ENCODE measurements around the gene KNOP1.

Gene KNOP1

DNA sequence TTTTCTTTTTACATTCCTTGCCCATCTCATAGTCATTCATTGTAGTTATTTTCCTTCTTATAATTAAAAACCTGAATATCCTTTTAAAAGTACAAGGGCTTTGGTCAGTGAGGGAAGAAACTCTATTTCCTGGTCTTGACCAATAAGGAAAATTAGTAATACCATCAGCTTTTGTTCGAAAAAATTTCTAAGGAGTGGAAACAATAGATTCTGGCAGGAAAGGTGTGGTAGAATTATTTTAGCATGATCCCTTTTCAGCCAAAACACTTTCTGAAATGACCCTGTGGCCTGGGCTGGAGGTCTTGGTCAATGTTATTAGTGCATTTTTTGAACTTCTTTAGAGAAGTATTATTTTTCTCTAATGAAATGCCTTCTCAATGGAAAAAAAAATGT, 36.6 kb upstream of the KNOP1 start:
- Histone ChIP-seq H3K9ac (ENCODE audit: low read depth, low read length) (no peak overlapping the region), H3K27ac (ENCODE audit: low read depth, low read length) (no peak overlapping the region), H3K4me1 (ENCODE audit: control insufficient read depth, insufficient read depth, low read length) (no peaks in the 10 kb centered on the region), H3K9me3 (ENCODE audit: control insufficient read depth, insufficient read depth, low read length) (no peaks in the 10 kb centered on the region), H3K27me3 (ENCODE audit: control insufficient read depth, insufficient read depth, low read length) (no peaks in the 10 kb centered on the region), H3K36me3 (ENCODE audit: control insufficient read depth, insufficient read depth, low read length) (no peaks in the 10 kb centered on the region), H3K4me3 (ENCODE audit: low read depth, low read length) (no peak overlapping the region)

DNA sequence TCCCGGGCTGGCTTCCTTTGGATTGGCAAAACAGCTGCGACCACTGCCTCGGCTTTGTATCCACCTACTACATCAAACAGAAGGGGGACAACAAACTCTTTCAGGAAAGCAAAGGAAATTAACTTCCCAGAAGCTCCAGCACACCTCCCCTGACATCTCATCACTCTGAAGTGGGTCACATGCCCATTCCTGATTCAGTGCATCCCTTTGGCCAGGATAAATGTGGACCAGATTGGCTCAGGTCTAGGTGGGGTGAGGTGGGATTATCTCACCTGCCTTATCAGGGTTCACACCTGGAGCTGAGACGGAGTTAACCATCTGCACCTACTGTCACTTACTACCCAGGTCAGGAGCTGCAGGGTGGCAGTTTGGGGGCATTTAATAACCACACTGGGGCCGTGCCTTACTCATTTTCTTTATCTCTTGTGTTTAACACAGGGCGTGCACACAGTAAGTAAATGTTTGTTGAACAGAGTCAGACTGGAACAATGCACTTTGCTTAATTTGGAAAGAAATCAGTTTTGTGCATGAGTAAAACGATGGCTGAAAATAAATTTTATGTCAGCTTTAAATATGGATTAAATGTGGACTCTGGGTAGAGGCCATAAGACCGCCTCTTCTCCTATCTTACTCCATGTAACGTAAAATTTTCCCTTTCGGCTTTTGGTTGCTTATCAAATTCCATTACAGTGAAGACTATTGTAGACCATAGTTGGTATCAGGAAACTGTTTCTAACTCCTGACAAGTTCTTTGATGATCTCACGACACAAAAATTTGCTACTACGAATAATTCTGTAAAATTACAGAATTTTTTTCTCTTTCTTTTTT, 36.0 kb upstream of the KNOP1 start:
- no peaks in the 10 kb centered on the region for H3K4me1 ChIP-seq (ENCODE audit: control insufficient read depth, insufficient read depth, low read length)
- no peaks in the 10 kb centered on the region for H3K9me3 ChIP-seq (ENCODE audit: control insufficient read depth, insufficient read depth, low read length)
- no peak overlapping the region for H3K27ac ChIP-seq (ENCODE audit: low read depth, low read length)
- H3K27me3 ChIP-seq (ENCODE audit: control insufficient read depth, insufficient read depth, low read length): no peaks in the 10 kb centered on the region
- no peaks in the 10 kb centered on the region for H3K36me3 ChIP-seq (ENCODE audit: control insufficient read depth, insufficient read depth, low read length)
- no peak overlapping the region for H3K4me3 ChIP-seq (ENCODE audit: low read depth, low read length)
- no peak overlapping the region for H3K9ac ChIP-seq (ENCODE audit: low read depth, low read length)

DNA sequence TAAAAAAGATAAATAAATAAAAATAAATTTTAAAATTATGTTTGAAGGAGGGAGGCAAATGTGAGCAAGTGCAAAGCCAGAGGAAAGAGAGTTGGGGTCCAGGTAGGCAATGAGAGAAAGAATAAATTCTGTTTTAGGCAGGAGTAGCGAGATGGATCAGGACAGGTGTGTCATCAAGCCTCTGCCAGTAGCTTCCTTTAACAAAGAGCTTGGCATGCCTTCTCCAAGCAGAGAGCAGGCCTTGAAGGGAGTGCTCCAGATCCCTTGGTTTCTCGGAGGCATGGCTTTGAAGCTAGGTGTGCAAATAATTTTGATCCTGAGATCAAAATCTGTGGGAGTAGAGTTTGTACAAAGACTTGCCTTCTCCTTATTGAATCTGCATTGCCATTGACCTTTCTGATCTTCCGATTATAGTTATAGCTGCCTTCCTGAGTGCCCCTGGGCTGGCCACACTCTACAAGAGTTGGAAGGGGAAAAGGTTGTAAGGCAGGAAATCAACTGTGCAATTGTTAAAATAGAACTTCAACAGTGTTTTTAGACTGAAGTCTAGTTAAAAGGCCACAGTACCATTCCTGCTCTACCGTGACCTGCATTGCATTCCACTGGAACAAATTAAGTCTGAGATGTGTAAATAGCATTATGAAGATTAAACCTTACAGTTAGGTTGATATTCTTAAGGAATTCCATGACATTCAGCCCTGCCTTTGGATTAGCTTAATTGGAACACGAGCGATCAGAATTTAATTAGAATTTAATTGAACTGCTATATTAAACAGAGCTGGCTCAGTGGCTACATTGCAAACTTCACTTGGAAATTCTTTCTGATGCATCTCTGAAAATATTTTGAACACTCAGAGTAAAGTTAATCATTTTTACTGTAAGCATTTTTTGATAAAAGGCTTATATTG, 33.7 kb upstream of the KNOP1 start:
- H3K4me1 ChIP-seq (ENCODE audit: control insufficient read depth, insufficient read depth, low read length): no peaks in the 10 kb centered on the region
- no peaks in the 10 kb centered on the region for H3K36me3 ChIP-seq (ENCODE audit: control insufficient read depth, insufficient read depth, low read length)
- H3K27ac ChIP-seq (ENCODE audit: low read depth, low read length): no peak overlapping the region
- H3K4me3 ChIP-seq (ENCODE audit: low read depth, low read length): no peak overlapping the region
- no peaks in the 10 kb centered on the region for H3K27me3 ChIP-seq (ENCODE audit: control insufficient read depth, insufficient read depth, low read length)
- H3K9ac ChIP-seq (ENCODE audit: low read depth, low read length): no peak overlapping the region
- no peaks in the 10 kb centered on the region for H3K9me3 ChIP-seq (ENCODE audit: control insufficient read depth, insufficient read depth, low read length)

DNA sequence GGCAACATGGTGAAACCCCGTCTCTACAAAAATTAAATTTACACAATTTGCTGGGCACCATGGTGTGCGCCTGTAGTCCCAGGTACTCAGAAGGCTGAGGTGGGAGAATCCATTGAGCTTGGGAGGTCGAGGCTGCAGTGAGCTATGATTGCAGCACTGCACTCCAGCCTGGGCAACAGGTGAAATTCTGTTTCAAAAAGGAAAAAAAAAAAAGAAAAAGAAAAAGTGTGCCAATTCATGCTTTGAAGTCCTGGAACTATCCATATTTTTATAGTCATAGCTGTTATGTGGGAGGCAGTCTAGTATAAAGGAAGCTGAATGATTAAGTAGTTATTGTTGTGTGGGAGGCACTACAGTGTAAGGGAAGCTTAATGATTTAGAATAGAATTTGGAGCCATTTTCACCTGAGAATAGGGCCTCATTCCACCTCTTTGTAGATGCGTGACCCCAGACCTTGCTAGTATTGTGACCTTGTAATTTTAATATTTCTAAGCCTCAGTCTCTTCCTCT, 31.6 kb upstream of the KNOP1 start:
- Histone ChIP-seq H3K9ac (ENCODE audit: low read depth, low read length) (no peak overlapping the region), H3K4me1 (ENCODE audit: control insufficient read depth, insufficient read depth, low read length) (no peaks in the 10 kb centered on the region), H3K9me3 (ENCODE audit: control insufficient read depth, insufficient read depth, low read length) (no peaks in the 10 kb centered on the region), H3K4me3 (ENCODE audit: low read depth, low read length) (no peak overlapping the region), H3K27me3 (ENCODE audit: control insufficient read depth, insufficient read depth, low read length) (no peaks in the 10 kb centered on the region), H3K36me3 (ENCODE audit: control insufficient read depth, insufficient read depth, low read length) (no peaks in the 10 kb centered on the region), H3K27ac (ENCODE audit: low read depth, low read length) (no peak overlapping the region)

DNA sequence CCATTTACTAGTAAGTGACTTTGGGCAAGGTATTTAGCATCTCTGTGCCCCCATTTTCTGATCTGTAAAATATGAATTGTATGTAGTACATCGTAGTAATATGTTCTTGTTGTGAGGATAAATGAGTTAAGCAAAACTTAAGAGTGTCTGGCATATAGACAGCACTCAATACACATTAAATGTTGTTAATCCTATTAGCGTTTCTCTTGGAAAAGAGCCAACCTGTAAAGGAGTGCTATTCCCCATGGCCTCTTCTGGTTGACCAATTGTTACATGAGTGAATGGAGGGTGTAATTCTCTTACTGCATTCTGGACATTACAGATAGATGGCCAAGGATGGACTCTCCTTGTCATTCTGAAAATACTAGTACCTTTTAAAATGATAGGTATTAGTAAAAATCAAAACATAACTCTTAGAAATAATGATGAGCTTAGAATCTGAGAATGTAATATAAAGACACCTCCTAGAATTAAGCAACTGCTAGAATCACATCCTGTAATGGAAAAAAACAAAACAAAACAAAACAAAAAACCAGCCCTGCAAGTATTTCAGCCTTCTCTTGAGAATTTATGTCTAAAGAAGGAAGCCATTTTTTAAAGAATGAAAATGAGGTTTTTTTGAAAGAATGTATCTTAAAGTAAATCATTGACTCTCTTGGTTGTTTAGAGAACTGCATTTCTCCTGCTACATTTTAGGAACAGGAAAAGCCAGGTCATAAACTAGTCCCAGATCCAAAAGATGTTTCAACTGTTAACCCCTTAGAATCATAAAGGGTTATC, 30.6 kb upstream of the KNOP1 start:
- Histone ChIP-seq H3K4me1 (ENCODE audit: control insufficient read depth, insufficient read depth, low read length) (no peaks in the 10 kb centered on the region), H3K4me3 (ENCODE audit: low read depth, low read length) (no peak overlapping the region), H3K27ac (ENCODE audit: low read depth, low read length) (no peak overlapping the region), H3K36me3 (ENCODE audit: control insufficient read depth, insufficient read depth, low read length) (no peaks in the 10 kb centered on the region), H3K9ac (ENCODE audit: low read depth, low read length) (no peak overlapping the region), H3K9me3 (ENCODE audit: control insufficient read depth, insufficient read depth, low read length) (no peaks in the 10 kb centered on the region), H3K27me3 (ENCODE audit: control insufficient read depth, insufficient read depth, low read length) (no peaks in the 10 kb centered on the region)

DNA sequence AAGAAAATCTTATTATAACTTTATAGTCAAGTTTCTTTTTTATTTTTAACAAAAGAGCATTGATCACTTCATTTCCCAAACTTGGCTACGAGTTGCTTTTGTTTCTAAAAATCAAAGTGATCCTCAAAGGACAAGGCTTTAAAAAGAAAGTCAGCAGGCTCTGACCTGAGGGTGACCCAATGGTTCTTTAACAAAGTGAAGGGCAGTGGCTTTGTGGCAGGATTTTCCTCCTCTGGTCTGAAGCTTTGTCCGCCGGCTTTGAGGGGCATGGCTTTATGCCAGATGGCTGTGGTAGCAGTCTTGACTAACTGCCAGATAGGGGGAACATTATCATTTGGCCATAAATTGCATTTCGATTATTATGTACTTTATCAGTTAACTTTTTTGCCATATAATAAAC, 28.5 kb upstream of the KNOP1 start:
- Histone ChIP-seq H3K4me1 (ENCODE audit: control insufficient read depth, insufficient read depth, low read length) (no peaks in the 10 kb centered on the region), H3K9me3 (ENCODE audit: control insufficient read depth, insufficient read depth, low read length) (no peaks in the 10 kb centered on the region), H3K36me3 (ENCODE audit: control insufficient read depth, insufficient read depth, low read length) (no peaks in the 10 kb centered on the region), H3K9ac (ENCODE audit: low read depth, low read length) (no peak overlapping the region), H3K27ac (ENCODE audit: low read depth, low read length) (peak overlapping the region; percentile 25), H3K4me3 (ENCODE audit: low read depth, low read length) (no peak overlapping the region), H3K27me3 (ENCODE audit: control insufficient read depth, insufficient read depth, low read length) (no peaks in the 10 kb centered on the region)

DNA sequence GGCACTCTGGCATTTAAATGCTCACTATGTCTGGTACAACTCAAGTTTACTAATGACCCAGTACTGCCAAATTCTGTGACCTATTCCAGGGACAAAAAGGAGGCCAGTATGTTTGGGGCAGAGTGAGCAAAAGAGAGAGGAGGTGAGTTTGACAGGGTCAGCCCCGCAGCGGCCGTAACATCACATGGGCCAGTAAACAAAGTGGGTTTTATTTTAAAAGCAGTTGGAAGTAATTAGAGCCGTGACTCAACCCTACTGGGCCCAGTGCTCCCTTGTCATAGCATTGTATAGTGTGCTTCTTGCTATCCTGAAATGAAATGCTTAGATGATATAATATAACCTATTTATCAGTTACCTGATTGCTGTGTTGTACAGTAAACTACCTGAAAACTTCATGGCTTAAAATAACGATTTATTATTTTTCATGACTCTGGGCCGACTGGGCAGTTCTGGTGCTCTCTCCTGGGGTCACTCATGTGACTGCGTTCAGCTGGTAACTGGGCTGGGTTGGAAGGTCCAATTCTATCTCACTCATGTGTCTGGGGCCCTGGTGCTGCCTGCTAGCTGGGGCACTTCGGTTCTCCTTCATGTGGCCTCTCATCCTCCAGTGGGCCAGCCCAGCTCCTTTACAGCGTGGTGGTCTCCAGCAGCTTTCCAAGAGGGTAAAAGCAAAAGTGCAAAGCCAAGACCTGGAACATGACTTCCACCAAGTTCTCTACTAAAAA, 27.4 kb upstream of the KNOP1 start:
- Histone ChIP-seq H3K9ac (ENCODE audit: low read depth, low read length) (no peak overlapping the region), H3K36me3 (ENCODE audit: control insufficient read depth, insufficient read depth, low read length) (no peaks in the 10 kb centered on the region), H3K9me3 (ENCODE audit: control insufficient read depth, insufficient read depth, low read length) (no peaks in the 10 kb centered on the region), H3K27ac (ENCODE audit: low read depth, low read length) (no peak overlapping the region), H3K27me3 (ENCODE audit: control insufficient read depth, insufficient read depth, low read length) (no peaks in the 10 kb centered on the region), H3K4me1 (ENCODE audit: control insufficient read depth, insufficient read depth, low read length) (no peaks in the 10 kb centered on the region), H3K4me3 (ENCODE audit: low read depth, low read length) (no peak overlapping the region)

DNA sequence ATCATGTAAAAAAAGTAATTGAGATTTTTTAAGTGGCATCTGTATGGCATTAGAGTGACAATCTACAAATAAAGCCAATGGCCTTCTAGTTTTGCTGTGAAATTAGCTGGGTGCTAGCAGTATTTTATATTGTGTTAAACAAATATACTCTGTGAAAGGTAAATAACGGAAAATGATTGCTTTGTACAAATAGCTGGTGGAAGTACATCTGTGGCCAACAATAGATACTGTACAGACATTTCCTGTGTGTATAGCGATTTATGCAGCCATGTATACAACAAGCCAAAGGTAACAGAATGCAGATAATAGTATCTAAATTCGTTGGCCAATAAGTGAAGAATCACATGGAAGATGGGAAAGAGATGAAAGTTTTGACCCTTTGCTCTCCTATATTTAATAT, 26.6 kb upstream of the KNOP1 start:
- no peaks in the 10 kb centered on the region for H3K9me3 ChIP-seq (ENCODE audit: control insufficient read depth, insufficient read depth, low read length)
- H3K9ac ChIP-seq (ENCODE audit: low read depth, low read length): no peak overlapping the region
- H3K27ac ChIP-seq (ENCODE audit: low read depth, low read length): no peak overlapping the region
- no peak overlapping the region for H3K4me3 ChIP-seq (ENCODE audit: low read depth, low read length)
- no peaks in the 10 kb centered on the region for H3K4me1 ChIP-seq (ENCODE audit: control insufficient read depth, insufficient read depth, low read length)
- H3K36me3 ChIP-seq (ENCODE audit: control insufficient read depth, insufficient read depth, low read length): no peaks in the 10 kb centered on the region
- no peaks in the 10 kb centered on the region for H3K27me3 ChIP-seq (ENCODE audit: control insufficient read depth, insufficient read depth, low read length)

DNA sequence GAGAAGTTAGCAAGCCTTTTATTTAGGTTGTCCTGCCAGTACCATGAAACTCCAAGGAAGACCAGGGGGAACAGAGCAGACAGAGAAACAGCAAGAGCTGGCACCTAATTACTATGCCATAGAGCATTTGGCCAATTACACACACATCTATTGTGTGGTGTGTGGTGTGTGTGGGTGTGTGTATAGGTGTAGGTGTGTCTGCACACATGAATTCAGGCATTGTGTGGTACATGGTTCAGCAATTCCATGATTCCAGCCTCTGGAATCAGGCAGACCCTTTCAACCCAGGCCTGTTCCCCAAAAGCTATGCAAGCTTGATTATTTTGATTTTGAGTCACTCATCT, 25.8 kb upstream of the KNOP1 start:
- H3K36me3 ChIP-seq (ENCODE audit: control insufficient read depth, insufficient read depth, low read length): no peaks in the 10 kb centered on the region
- H3K27me3 ChIP-seq (ENCODE audit: control insufficient read depth, insufficient read depth, low read length): no peaks in the 10 kb centered on the region
- no peak overlapping the region for H3K27ac ChIP-seq (ENCODE audit: low read depth, low read length)
- H3K9me3 ChIP-seq (ENCODE audit: control insufficient read depth, insufficient read depth, low read length): no peaks in the 10 kb centered on the region
- H3K4me3 ChIP-seq (ENCODE audit: low read depth, low read length): no peak overlapping the region
- H3K9ac ChIP-seq (ENCODE audit: low read depth, low read length): no peak overlapping the region
- no peaks in the 10 kb centered on the region for H3K4me1 ChIP-seq (ENCODE audit: control insufficient read depth, insufficient read depth, low read length)

DNA sequence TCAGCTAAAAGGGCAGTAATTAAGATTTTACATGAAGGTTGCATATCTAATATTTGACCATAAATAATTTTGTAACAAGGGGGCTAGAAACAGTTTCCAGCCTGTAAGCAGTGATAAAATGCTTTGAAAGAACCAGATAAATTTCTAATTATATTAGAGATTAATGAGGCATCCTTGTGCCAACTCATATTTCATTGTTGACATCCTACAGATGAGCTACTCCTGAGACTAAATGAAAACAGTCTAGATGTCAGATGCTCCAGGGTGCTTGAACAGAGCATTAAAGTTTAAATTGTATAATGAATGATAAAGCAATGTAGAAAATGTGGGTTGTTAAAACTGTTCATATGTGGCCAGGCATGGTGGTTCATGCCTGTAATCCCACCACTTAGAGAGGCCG, 23.3 kb upstream of the KNOP1 start:
- H3K9me3 ChIP-seq (ENCODE audit: control insufficient read depth, insufficient read depth, low read length): no peaks in the 10 kb centered on the region
- no peaks in the 10 kb centered on the region; the same call in 1 of the 2 replicates for H3K4me1 ChIP-seq (ENCODE audit: control insufficient read depth, insufficient read depth, low read length)
- H3K36me3 ChIP-seq (ENCODE audit: control insufficient read depth, insufficient read depth, low read length): no peaks in the 10 kb centered on the region
- H3K9ac ChIP-seq (ENCODE audit: low read depth, low read length): no peak overlapping the region
- no peak overlapping the region for H3K27ac ChIP-seq (ENCODE audit: low read depth, low read length)
- H3K27me3 ChIP-seq (ENCODE audit: control insufficient read depth, insufficient read depth, low read length): no peaks in the 10 kb centered on the region
- no peak overlapping the region for H3K4me3 ChIP-seq (ENCODE audit: low read depth, low read length)

Data from HUES48 (cell line).